Gastroesophageal sphincter (tissue), 4 donors: Measurements from ENCODE around the gene RYR3. TPM values are rescaled to one million over a fixed set of nuclear protein-coding genes. Genes with fewer than 3 reads are reported as not detected.

Experiments
- ATAC-seq: fragments of 150-250 bp; one replicate; pipeline ENCODE4 v1.9.1; 2016; ENCODE audit warnings: mild to moderate bottlenecking, moderate library complexity
- H3K27ac ChIP-seq, 4 donors: fragments of 200-600 bp; sonication (generic) in 3 of 4; 1 replicate in 3 of 4; 2 replicates in 1 of 4; pipeline ENCODE4 v1.5.1; 2016 to 2019
- H3K27me3 ChIP-seq: fragments of 200-600 bp; sonication (generic); one replicate; pipeline ENCODE4 v1.5.1; 2019
- H3K36me3 ChIP-seq, 2 donors: fragments of 200-600 bp; sonication (generic); one replicate each; pipeline ENCODE4 v1.5.1; 2019; ENCODE audit warnings: control low read depth in 1 of 2
- H3K4me1 ChIP-seq, 3 donors: fragments of 200-600 bp; sonication (generic); 1 replicate in 2 of 3; 2 replicates in 1 of 3; pipeline ENCODE4 v1.5.1; 2016 to 2019; ENCODE audit warnings: control low read depth in 2 of 3
- H3K4me3 ChIP-seq, 2 donors: fragments of 200-600 bp; sonication (generic); one replicate each; pipeline ENCODE4 v1.5.1; 2019; ENCODE audit warnings: mild to moderate bottlenecking in 1 of 2, moderate library complexity in 1 of 2
- H3K9me3 ChIP-seq, 3 donors: fragments of 200-600 bp; sonication (generic); one replicate each; pipeline ENCODE4 v1.5.1; 2017 to 2019; ENCODE audit warnings: control low read depth in 2 of 3
- EP300 ChIP-seq: sonication (generic); formaldehyde crosslinking; IDR thresholded peaks from one replicate; pipeline ENCODE4 v1.6.1; 2017; ENCODE audit warnings: antibody characterized with exemption, mild to moderate bottlenecking
- POLR2A ChIP-seq, 2 donors: fragments of 450-650 bp; IDR thresholded peaks; one replicate each; pipeline ENCODE4 v1.6.1; 2017; ENCODE audit warnings: antibody characterized with exemption in 2 of 2, mild to moderate bottlenecking in 2 of 2, moderate library complexity in 1 of 2
- POLR2AphosphoS5 ChIP-seq: sonication (generic); formaldehyde crosslinking; IDR thresholded peaks from one replicate; pipeline ENCODE4 v1.6.1; 2017; ENCODE audit warnings: antibody characterized with exemption
- WGBS, 2 donors: methylation state at CpG; one replicate each; pipeline ENCODE4 v1.1.5; 2018; ENCODE audit warnings: low coverage in 1 of 2; 5-methylcytosine and 5-hydroxymethylcytosine counted together
- total RNA-seq, 4 donors: library from RNA; depleted of rRNA; stranded (reverse); fragments of >200 nt; gene quantifications; one replicate each; pipeline ENCODE4 v1.1.0, GENCODE V29; 2016
- TF ChIP-seq, protein P1 (sequence below), 4 experiments: fragments of 200-600 bp in 2 of 4; fragments of 450-650 bp in 2 of 4; sonication (generic) in 1 of 4; IDR thresholded peaks; one replicate each; pipeline ENCODE4 v1.5.1; 2017 to 2019; ENCODE audit warnings: antibody characterized with exemption in 4 of 4, mild to moderate bottlenecking in 2 of 4, moderate library complexity in 2 of 4

The RYR3 gene
- total RNA-seq, 4 donors from 2014 or later = 3.5 to 10.2 (median 6.2) TPM

DNA sequence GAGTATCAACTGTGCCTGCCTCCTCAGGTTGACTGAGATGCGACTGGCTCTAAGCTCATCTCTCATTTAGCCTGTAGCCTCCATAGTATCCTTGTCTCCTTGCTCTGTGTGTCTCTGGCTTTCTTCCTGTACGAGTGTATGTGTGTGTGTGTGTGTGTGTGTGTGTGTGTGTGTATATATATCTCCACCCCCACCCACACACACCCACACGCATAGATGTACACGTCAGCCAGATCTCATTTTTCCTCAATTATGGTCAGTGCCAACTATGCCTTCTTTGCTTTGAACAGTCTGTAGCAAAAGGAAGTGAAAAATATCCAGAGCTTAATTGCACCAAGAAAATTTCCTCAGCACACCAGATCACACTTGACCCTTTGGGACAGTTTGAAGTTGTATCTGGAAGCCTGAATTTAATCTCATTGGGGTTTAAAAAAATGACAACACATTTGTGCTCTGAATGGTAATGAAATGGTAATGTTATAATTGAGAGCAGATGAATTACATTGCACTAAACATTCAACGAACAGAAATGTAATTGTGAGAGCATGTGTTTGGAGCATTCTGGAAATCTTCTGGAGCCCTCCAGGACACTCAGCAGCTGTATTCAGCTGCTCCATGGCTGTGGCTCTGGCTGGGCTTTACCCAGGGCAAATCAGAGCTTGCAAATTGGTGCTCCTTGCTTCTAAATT is 63.6 kb downstream of the RYR3 start:
- Histone ChIP-seq H3K4me1 (no peaks in the 10 kb centered on the region), H3K27me3 (no peaks in the 10 kb centered on the region), H3K27ac (no peak overlapping the region), H3K36me3 (no peaks in the 10 kb centered on the region), H3K9me3 (no peaks in the 10 kb centered on the region), H3K4me3 (no peak overlapping the region)
- no peak for ATAC-seq
- 20 to 22% methylated on average over 3 to 5 of the region's 5 CpGs for WGBS, 2 donors
- TF ChIP-seq EP300 (no peak), POLR2AphosphoS5 (no peak), POLR2A (IDR thresholded peaks at IDR 0.05) (no peak)
- TF ChIP-seq, protein P1, sequence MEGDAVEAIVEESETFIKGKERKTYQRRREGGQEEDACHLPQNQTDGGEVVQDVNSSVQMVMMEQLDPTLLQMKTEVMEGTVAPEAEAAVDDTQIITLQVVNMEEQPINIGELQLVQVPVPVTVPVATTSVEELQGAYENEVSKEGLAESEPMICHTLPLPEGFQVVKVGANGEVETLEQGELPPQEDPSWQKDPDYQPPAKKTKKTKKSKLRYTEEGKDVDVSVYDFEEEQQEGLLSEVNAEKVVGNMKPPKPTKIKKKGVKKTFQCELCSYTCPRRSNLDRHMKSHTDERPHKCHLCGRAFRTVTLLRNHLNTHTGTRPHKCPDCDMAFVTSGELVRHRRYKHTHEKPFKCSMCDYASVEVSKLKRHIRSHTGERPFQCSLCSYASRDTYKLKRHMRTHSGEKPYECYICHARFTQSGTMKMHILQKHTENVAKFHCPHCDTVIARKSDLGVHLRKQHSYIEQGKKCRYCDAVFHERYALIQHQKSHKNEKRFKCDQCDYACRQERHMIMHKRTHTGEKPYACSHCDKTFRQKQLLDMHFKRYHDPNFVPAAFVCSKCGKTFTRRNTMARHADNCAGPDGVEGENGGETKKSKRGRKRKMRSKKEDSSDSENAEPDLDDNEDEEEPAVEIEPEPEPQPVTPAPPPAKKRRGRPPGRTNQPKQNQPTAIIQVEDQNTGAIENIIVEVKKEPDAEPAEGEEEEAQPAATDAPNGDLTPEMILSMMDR (IDR thresholded peaks at IDR 0.05) = no peak

DNA sequence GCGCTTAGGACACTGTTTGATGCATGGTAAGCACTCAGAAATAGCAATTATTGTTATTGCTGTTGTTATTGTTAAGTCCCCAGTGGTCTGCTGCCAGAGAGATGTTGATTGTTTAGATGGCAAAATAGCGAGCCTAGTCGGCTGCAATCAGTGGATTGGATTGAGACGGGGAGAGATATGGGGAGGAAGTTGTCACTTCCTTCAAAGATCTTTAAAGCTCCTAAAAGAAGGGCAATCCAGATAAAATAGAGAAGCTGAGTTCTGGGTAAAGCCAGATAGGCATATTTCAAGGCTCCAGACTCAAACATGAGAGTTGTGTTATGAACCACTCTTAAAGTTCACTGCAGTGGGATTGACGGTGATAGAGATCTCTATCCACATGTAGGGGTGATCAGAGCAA is 64.5 kb downstream of the RYR3 start:
- H3K27me3 ChIP-seq = no peaks in the 10 kb centered on the region
- no peaks in the 10 kb centered on the region for H3K36me3 ChIP-seq
- H3K4me1 ChIP-seq = no peaks in the 10 kb centered on the region
- ATAC-seq = no peak
- no peak overlapping the region for H3K27ac ChIP-seq
- H3K9me3 ChIP-seq = no peaks in the 10 kb centered on the region
- WGBS, 2 donors = 42 to 61% methylated on average over 3 to 5 of the region's 5 CpGs
- H3K4me3 ChIP-seq = no peak overlapping the region
- TF ChIP-seq POLR2AphosphoS5 (no peak), POLR2A (IDR thresholded peaks at IDR 0.05) (no peak), EP300 (no peak)
- TF ChIP-seq, protein P1 (IDR thresholded peaks at IDR 0.05) = no peak

DNA sequence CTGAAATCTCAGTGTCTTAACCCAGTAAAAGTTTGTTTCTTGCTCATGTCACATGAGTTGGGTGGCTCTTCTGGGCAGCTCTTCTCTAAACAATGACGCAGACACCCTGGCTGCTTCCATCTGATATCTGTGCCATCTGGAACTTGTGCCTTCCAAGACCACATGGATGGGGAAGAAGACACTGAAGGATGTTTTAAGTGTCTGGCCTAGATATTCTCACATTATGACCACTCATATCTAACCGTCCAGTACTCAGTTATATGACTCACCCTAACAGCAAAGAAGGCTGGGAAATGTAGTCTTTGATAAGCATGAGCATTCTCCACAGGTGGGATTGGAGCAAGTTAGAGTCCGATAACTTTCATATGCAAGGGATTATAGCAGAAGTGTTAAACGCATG is 66.4 kb downstream of the RYR3 start:
- TF ChIP-seq POLR2AphosphoS5 (no peak), POLR2A (IDR thresholded peaks at IDR 0.05) (no peak), EP300 (no peak)
- TF ChIP-seq, protein P1 (IDR thresholded peaks at IDR 0.05) = no peak

DNA sequence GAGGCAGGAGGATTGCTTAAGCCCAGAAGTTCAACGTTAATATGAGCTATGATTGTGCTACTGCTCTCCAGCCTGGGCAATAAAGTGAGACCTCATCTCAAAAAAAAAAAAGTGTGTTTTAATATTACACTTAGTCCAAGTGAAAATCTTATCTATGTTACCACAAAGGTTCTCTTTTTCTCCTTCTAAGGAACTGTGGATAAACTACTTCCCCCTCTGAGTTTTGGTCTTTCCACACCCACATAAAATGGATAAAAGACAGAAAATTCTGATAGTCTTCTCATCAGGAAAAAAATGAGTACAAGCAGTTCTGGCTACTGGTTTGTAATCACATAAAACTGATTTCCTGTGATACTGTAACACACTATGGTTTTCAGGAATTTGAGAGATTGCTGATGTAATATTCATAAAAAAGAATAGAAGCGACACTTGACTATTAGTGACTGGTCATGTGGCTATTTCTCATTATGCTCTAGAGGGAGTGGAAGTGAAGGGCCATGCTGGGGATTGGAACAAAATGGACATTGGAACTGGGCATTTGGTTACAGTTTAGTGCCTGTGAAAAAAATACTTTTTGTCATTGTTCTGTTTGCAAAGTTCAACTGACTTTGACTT is 68.2 kb downstream of the RYR3 start:
- no peak for ATAC-seq
- H3K36me3 ChIP-seq = no peaks in the 10 kb centered on the region
- 80 to 100% methylated on average over 2 of the region's 2 CpGs for WGBS, 2 donors

More for the DNA sequence above, 66.4 kb downstream of the RYR3 start:
- Histone ChIP-seq H3K4me1 (no peaks in the 10 kb centered on the region), H3K27ac (no peak overlapping the region), H3K4me3 (no peak overlapping the region), H3K27me3 (no peaks in the 10 kb centered on the region), H3K36me3 (no peaks in the 10 kb centered on the region), H3K9me3 (no peaks in the 10 kb centered on the region)
- no peak for ATAC-seq
- 88 to 100% methylated on average over 2 to 4 of the region's 4 CpGs for WGBS, 2 donors

More for the DNA sequence above, 68.2 kb downstream of the RYR3 start:
- no peak overlapping the region for H3K4me3 ChIP-seq
- no peaks in the 10 kb centered on the region for H3K4me1 ChIP-seq
- TF ChIP-seq POLR2AphosphoS5 (no peak), POLR2A (IDR thresholded peaks at IDR 0.05) (no peak), EP300 (no peak)
- TF ChIP-seq, protein P1 (IDR thresholded peaks at IDR 0.05) = no peak
- H3K27ac ChIP-seq = no peak overlapping the region
- H3K9me3 ChIP-seq = no peaks in the 10 kb centered on the region
- no peaks in the 10 kb centered on the region for H3K27me3 ChIP-seq
